B cell (primary cell): ENCODE data around the gene CDC40. TPM values are rescaled to one million over a fixed set of nuclear protein-coding genes. Genes with fewer than 3 reads are reported as not detected.

ENCODE experiments used
- ATAC-seq: fragments of 200-7000 bp; cut with Tn5 transposase; one replicate; pipeline ENCODE4 v1.10.0; 2021; ENCODE audit warnings: low read depth, mild to moderate bottlenecking, moderate number of reproducible peaks, moderate library complexity
- CTCF ChIA-PET: fragments of 350-600 bp; sonication (Branson Sonifier 250); formaldehyde crosslinking; loops from one replicate; lab custom pipeline; 2021; ENCODE audit warnings: antibody characterized with exemption, inconsistent platforms; lab: Charles Lee
- POLR2A ChIA-PET: fragments of 350-600 bp; sonication (Branson Sonifier 250); formaldehyde crosslinking; loops from one replicate; lab custom pipeline; 2021; ENCODE audit warnings: antibody characterized with exemption; lab: Charles Lee
- DNase-seq: peaks from one replicate; pipeline ENCODE4 v3.0.0; 2013
- H2AFZ ChIP-seq: 2 replicates; pipeline ENCODE4 v1.6.1; 2012; ENCODE audit warnings: mild to moderate bottlenecking, low read depth, low read length; ENCODE audit not compliant: insufficient read depth, poor library complexity, severe bottlenecking
- H3K27ac ChIP-seq, 2 donors: 1 replicate in 1 of 2; 2 replicates in 1 of 2; pipeline ENCODE4 v1.5.1; 2012 to 2013; ENCODE audit warnings: low read length in 2 of 2, mild to moderate bottlenecking in 2 of 2, moderate library complexity in 1 of 2
- H3K27me3 ChIP-seq, 4 experiments: fragments of 200-600 bp in 1 of 4; sonication (generic) in 1 of 4; replicated peaks in 1 of 4; 1 replicate in 2 of 4; 2 replicates in 2 of 4; pipeline versions ENCODE4 v1.6.1 to v1.7.0; 2013 to 2016; ENCODE audit warnings: low read length in 3 of 4, mild to moderate bottlenecking in 2 of 4, mixed read lengths in 1 of 4, moderate library complexity in 1 of 4; ENCODE audit not compliant: insufficient read depth in 4 of 4, control insufficient read depth in 3 of 4; ENCODE audit errors: control extremely low read depth in 1 of 4
- H3K36me3 ChIP-seq, 2 experiments: replicated peaks in 1 of 2; 1 replicate in 1 of 2; 2 replicates in 1 of 2; pipeline versions ENCODE4 v1.6.1 to v1.7.1; 2013; ENCODE audit warnings: low read length in 1 of 2; ENCODE audit not compliant: insufficient read depth in 2 of 2, control insufficient read depth in 1 of 2; ENCODE audit errors: control extremely low read depth in 1 of 2, extremely low read depth in 1 of 2
- H3K4me1 ChIP-seq, 2 donors: fragments of 200-600 bp in 1 of 2; sonication (generic) in 1 of 2; 1 replicate in 1 of 2; 2 replicates in 1 of 2; pipeline versions ENCODE4 v1.5.1 to v1.6.1; 2013 to 2017; ENCODE audit warnings: low read length in 2 of 2; ENCODE audit not compliant: control insufficient read depth in 2 of 2, insufficient read depth in 2 of 2
- H3K4me2 ChIP-seq: replicated peaks from 2 replicates; pipeline ENCODE3; 2012; ENCODE audit warnings: mild to moderate bottlenecking, low read depth, low read length; ENCODE audit not compliant: poor library complexity, severe bottlenecking
- H3K4me3 ChIP-seq, 5 experiments: fragments of 200-600 bp in 1 of 5; sonication (generic) in 1 of 5; 1 replicate in 3 of 5; 2 replicates in 2 of 5; pipeline versions ENCODE4 v1.5.1 to v1.7.0; 2011 to 2016; ENCODE audit warnings: low read length in 4 of 5, mild to moderate bottlenecking in 4 of 5, low read depth in 2 of 5, control low read depth in 1 of 5, moderate library complexity in 1 of 5; ENCODE audit not compliant: insufficient read depth in 1 of 5; ENCODE audit errors: control extremely low read depth in 1 of 5, extremely low read depth in 1 of 5
- H3K79me2 ChIP-seq: fragments of 200-600 bp; sonication (generic); one replicate; pipeline ENCODE4 v1.6.0; 2016; ENCODE audit warnings: low read length; ENCODE audit not compliant: control insufficient read depth, insufficient read depth
- H3K9ac ChIP-seq: fragments of 200-600 bp; sonication (generic); 2 replicates; pipeline ENCODE4 v1.6.1; 2017; ENCODE audit warnings: mild to moderate bottlenecking, low read length, moderate library complexity
- H3K9me3 ChIP-seq, 3 donors: one replicate each; pipeline versions ENCODE4 v1.6.1 to v1.7.1; 2013; ENCODE audit warnings: low read length in 2 of 3; ENCODE audit not compliant: control insufficient read depth in 2 of 3, insufficient read depth in 1 of 3; ENCODE audit errors: control extremely low read depth in 1 of 3
- H4K20me1 ChIP-seq: 2 replicates; pipeline ENCODE4 v1.6.0; 2012; ENCODE audit warnings: mild to moderate bottlenecking, low read length; ENCODE audit not compliant: insufficient read depth, control insufficient read depth, poor library complexity, severe bottlenecking
- H3K27ac Mint-ChIP-seq: one replicate; pipeline ENCODE4 v1.8.0; 2021; ENCODE audit warnings: mixed read lengths
- H3K27me3 Mint-ChIP-seq: one replicate; pipeline ENCODE4 v1.8.0; 2021; ENCODE audit warnings: mixed read lengths
- H3K4me1 Mint-ChIP-seq: one replicate; pipeline ENCODE4 v1.8.0; 2021; ENCODE audit warnings: mixed read lengths
- H3K4me3 Mint-ChIP-seq: one replicate; pipeline ENCODE4 v1.8.0; 2021; ENCODE audit warnings: mixed read lengths
- H3K9me3 Mint-ChIP-seq: one replicate; pipeline ENCODE4 v1.8.0; 2022; ENCODE audit warnings: mixed read lengths; ENCODE audit not compliant: insufficient read depth
- EZH2 ChIP-seq: IDR thresholded peaks from 2 replicates; pipeline ENCODE4 v1.6.1; 2012; ENCODE audit warnings: borderline replicate concordance, low read depth, mild to moderate bottlenecking, moderate library complexity, low read length; ENCODE audit not compliant: insufficient read depth, poor library complexity, severe bottlenecking
- whole genome bisulfite sequencing: methylation state at CpG from one replicate; pipeline ENCODE4 v1.1.5; 2013; ENCODE audit warnings: missing lambda C conversion rate; ENCODE audit not compliant: insufficient coverage; 5-methylcytosine and 5-hydroxymethylcytosine counted together
- intact Hi-C: fragments of 100-400 bp; cut with micrococcal nuclease; formaldehyde crosslinking; loops from one replicate; pipeline ENCODE4 v1.10.0; 2022
- polyA plus RNA-seq: library from polyadenylated mRNA; depleted of rRNA; stranded (reverse); fragments of >200 nt; gene quantifications from 2 replicates; pipeline ENCODE4 v1.2.3, GENCODE V29; 2012
- total RNA-seq, 2 donors: library from RNA; stranded (reverse); fragments of 120-200 nt in 1 of 2; gene quantifications; 1 replicate in 1 of 2; 2 replicates in 1 of 2; pipeline versions ENCODE4 v1.2.3 to v1.2.4, GENCODE V29; 2013 to 2022
- TF ChIP-seq, protein P1 (sequence below): fragments of 200-600 bp; IDR thresholded peaks from one replicate; pipeline ENCODE4 v1.8.0; 2022; ENCODE audit warnings: antibody characterized with exemption, mild to moderate bottlenecking

The CDC40 gene
- total and polyA plus RNA-seq, 2 donors (not counting 1 experiment from before 2014, with no cell fraction given), result 12.7 to 52.4 TPM

DNA sequence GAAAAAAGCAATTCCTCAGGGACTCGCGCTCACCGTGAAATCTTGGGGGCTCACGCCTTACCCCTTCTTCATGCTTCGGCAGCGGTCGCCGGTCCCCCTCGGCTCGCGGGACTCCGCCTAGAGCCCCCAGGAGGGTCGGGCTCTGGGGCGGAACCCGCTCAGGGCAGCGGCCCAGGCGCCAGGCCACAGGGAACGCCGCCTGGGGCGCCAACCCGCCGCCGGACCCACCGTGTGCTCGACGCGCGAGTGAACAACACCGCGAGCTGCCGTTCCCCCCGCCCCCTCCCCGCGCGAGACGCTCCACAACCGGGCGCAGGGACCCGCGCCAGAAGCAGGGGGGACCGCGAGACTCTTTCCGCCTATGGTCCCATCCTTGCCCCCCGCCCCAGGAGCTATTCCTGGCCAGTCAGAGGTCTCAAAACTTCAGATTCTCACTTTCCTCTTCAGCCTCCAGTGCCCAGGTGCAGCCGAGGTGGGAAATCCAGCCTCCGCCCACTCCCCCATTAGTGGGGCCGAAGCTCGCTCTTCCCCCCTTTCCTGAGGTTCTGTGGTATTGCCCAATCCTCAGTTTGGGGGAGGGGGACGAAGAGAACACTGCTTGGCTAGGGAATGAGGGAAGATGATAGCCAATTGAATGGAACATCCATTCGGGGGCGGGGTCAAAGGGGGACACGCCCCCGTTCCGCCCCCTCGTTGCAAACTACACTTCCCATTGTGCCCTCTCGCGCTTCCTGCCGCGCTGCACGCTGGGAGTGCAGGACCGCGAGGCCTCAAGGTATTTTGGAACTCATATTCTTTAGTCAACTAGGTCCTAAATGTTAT is 610 bp upstream of the CDC40 start, which contains the start of gene WASF1:
TSS of gene WASF1 (minus strand) at position 265 of the 822 bp plus-strand sequence. CDS start 52,069 bp downstream, outside the sequence.
- Mint-ChIP-seq H3K4me3 (no peak within 1 kb of the TSS), H3K9me3 (no peaks in the 10 kb centered on the region), H3K27me3 (no peaks in the 10 kb centered on the region), H3K27ac (peak within 1 kb of the TSS; percentile 94), H3K4me1 (peaks cover 8% of the 10 kb centered on the region)
- TF ChIP-seq, protein P1, sequence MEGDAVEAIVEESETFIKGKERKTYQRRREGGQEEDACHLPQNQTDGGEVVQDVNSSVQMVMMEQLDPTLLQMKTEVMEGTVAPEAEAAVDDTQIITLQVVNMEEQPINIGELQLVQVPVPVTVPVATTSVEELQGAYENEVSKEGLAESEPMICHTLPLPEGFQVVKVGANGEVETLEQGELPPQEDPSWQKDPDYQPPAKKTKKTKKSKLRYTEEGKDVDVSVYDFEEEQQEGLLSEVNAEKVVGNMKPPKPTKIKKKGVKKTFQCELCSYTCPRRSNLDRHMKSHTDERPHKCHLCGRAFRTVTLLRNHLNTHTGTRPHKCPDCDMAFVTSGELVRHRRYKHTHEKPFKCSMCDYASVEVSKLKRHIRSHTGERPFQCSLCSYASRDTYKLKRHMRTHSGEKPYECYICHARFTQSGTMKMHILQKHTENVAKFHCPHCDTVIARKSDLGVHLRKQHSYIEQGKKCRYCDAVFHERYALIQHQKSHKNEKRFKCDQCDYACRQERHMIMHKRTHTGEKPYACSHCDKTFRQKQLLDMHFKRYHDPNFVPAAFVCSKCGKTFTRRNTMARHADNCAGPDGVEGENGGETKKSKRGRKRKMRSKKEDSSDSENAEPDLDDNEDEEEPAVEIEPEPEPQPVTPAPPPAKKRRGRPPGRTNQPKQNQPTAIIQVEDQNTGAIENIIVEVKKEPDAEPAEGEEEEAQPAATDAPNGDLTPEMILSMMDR, result no peak
- no peak for TF ChIP-seq EZH2
- Histone ChIP-seq H3K79me2 (peaks cover 45% of the 10 kb centered on the region), H3K9ac (peak within 1 kb of the TSS; percentile 96), H3K4me3 (peak within 1 kb of the TSS; percentile 66 to 100 (median 90)), H3K36me3 (peaks cover 2 to 12% of the 10 kb centered on the region in 2 experiments), H3K4me1 (peaks cover 27 to 36% of the 10 kb centered on the region in 2 donors), H3K4me2 (peak within 1 kb of the TSS; percentile 93), H4K20me1 (peaks cover 29% of the 10 kb centered on the region), H3K27me3 (no peaks in the 10 kb centered on the region), H3K27ac (peak within 1 kb of the TSS; percentile 72 to 88), H2AFZ (peak within 1 kb of the TSS; percentile 96), H3K9me3 (no peaks in the 10 kb centered on the region)
- WGBS, result under 1% methylated on average over 48 of the region's 62 CpGs
- CTCF ChIA-PET, result interaction anchor here (1.2 to 9.2 kb wide), 8 partner anchors 9 to 474 kb away, joined by 3 to 90 read pairs (median 8); no protein-coding TSS in a partner anchor
- ATAC-seq, result peak; percentile 78
- POLR2A ChIA-PET, result interaction anchor here (1.4 kb wide), 1 partner anchor 26 kb away, joined by 6 read pairs; no protein-coding TSS in a partner anchor
- intact Hi-C loops, result loop anchor here (1.0 to 10.0 kb wide), 11 partner anchors 27 to 1305 kb away; partner anchors contain the start of genes AK9, AMD1, CDK19 and CEP57L1
- peak; percentile 95 for DNase-seq
